Skeletal muscle satellite cell (primary cell): ENCODE data around the gene DDX24.
A peak's percentile ranks its signal among the peaks of the same experiment; 100 is the strongest.

ENCODE experiments used
- H3K27me3 ChIP-seq: 2 replicates; pipeline ENCODE4 v1.7.0; 2013; ENCODE audit warnings: low read length; ENCODE audit not compliant: control insufficient read depth, insufficient read depth
- H3K36me3 ChIP-seq: 2 replicates; pipeline ENCODE4 v1.7.0; 2013; ENCODE audit warnings: mild to moderate bottlenecking, control low read depth, low read length; ENCODE audit not compliant: insufficient read depth
- H3K4me1 ChIP-seq: 2 replicates; pipeline ENCODE4 v1.7.0; 2013; ENCODE audit warnings: low read length; ENCODE audit not compliant: control insufficient read depth, insufficient read depth
- H3K4me2 ChIP-seq: 2 replicates; pipeline ENCODE4 v1.7.0; 2013; ENCODE audit warnings: mild to moderate bottlenecking, low read length
- H3K4me3 ChIP-seq: 2 replicates; pipeline ENCODE4 v1.7.0; 2013; ENCODE audit warnings: low read length
- H3K9ac ChIP-seq: 2 replicates; pipeline ENCODE4 v1.7.0; 2013; ENCODE audit warnings: mild to moderate bottlenecking, low read depth, low read length, moderate library complexity
- H3K9me3 ChIP-seq: replicated peaks from 2 replicates; pipeline ENCODE4 v1.7.0; 2013; ENCODE audit warnings: mild to moderate bottlenecking, control low read depth, low read length

Gene DDX24

DNA sequence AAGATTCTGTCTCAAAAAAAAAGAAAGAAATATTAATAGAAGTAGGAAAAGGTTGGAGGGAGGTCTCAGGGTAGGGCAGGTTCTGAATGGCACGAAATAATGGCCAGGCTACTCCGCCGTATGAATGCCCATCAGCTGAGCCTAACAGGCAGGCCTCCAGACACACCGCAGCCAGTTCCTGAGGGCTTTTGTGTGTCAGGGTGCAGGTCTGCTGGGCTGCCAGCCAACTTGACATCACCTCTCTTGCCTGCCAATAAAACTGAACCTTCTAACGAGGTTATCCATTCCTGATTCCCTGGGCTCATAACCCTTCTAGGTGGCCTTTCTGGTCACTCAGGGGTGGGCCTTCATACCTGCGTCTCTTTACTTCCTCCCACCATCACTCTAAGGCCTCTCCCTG lies 32.5 kb upstream of the DDX24 start:
- Histone ChIP-seq H3K9ac (no peak overlapping the region), H3K36me3 (no peaks in the 10 kb centered on the region), H3K27me3 (peaks cover 2% of the 10 kb centered on the region), H3K4me3 (no peak overlapping the region), H3K4me2 (no peak overlapping the region), H3K4me1 (peaks cover 12% of the 10 kb centered on the region), H3K9me3 (no peaks in the 10 kb centered on the region)

DNA sequence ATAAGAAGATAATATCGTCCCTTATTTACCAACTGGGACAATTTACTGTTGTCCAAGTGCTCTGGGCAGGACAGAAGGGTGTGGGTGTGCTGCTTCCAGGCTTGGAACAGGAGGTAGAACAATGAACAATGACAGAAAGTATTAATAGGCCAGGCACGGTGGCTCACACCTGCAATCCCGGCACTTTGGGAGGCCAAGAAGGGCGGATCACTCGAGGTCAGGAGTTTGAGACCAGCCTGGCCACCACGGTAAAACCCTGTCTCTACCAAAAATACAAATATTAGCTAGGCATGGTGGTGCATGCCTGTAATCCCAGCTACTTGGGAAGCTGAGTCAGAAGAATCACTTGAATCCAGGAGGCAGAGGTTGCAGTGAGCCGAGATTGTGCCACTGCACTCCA lies 32.1 kb upstream of the DDX24 start:
- no peaks in the 10 kb centered on the region for H3K9me3 ChIP-seq
- H3K4me3 ChIP-seq: no peak overlapping the region
- peaks cover 2% of the 10 kb centered on the region for H3K27me3 ChIP-seq
- peaks cover 12% of the 10 kb centered on the region for H3K4me1 ChIP-seq
- no peaks in the 10 kb centered on the region for H3K36me3 ChIP-seq
- H3K4me2 ChIP-seq: no peak overlapping the region
- no peak overlapping the region for H3K9ac ChIP-seq

GRCh38 chr14:94112513-94113063 lies 31.6 kb upstream of the DDX24 start:
- H3K27me3 ChIP-seq: peaks cover 2% of the 10 kb centered on the region
- H3K4me1 ChIP-seq: peaks cover 12% of the 10 kb centered on the region
- no peak overlapping the region for H3K4me2 ChIP-seq
- H3K9ac ChIP-seq: no peak overlapping the region
- no peak overlapping the region for H3K4me3 ChIP-seq
- no peaks in the 10 kb centered on the region for H3K36me3 ChIP-seq
- H3K9me3 ChIP-seq: no peaks in the 10 kb centered on the region

GRCh38 chr14:94111276-94112095 lies 30.5 kb upstream of the DDX24 start:
- H3K36me3 ChIP-seq: no peaks in the 10 kb centered on the region
- no peak overlapping the region for H3K4me3 ChIP-seq
- peaks cover under 1% of the 10 kb centered on the region for H3K27me3 ChIP-seq
- H3K4me1 ChIP-seq: peaks cover 12% of the 10 kb centered on the region
- no peak overlapping the region for H3K4me2 ChIP-seq
- H3K9me3 ChIP-seq: no peaks in the 10 kb centered on the region
- no peak overlapping the region for H3K9ac ChIP-seq

- H3K9ac ChIP-seq: no peak within 1 kb of the TSS
- H3K9me3 ChIP-seq: no peaks in the 10 kb centered on the region
- no peaks in the 10 kb centered on the region for H3K27me3 ChIP-seq
- H3K4me2 ChIP-seq: no peak within 1 kb of the TSS
- no peak within 1 kb of the TSS for H3K4me3 ChIP-seq
- H3K36me3 ChIP-seq: no peaks in the 10 kb centered on the region
- H3K4me1 ChIP-seq: peaks cover 12% of the 10 kb centered on the region
These were observed 29.7 kb upstream of the DDX24 start, which contains the start of gene IFI27 for GRCh38 chr14:94110552-94111181. Gene IFI27, plus strand, starts transcription at chr14:94110736.

GRCh38 chr14:94109915-94110250 lies 28.9 kb upstream of the DDX24 start:
- H3K4me3 ChIP-seq: no peak overlapping the region
- no peaks in the 10 kb centered on the region for H3K36me3 ChIP-seq
- H3K27me3 ChIP-seq: no peaks in the 10 kb centered on the region
- H3K4me2 ChIP-seq: no peak overlapping the region
- H3K9me3 ChIP-seq: no peaks in the 10 kb centered on the region
- H3K9ac ChIP-seq: no peak overlapping the region
- peaks cover 7% of the 10 kb centered on the region for H3K4me1 ChIP-seq

DNA sequence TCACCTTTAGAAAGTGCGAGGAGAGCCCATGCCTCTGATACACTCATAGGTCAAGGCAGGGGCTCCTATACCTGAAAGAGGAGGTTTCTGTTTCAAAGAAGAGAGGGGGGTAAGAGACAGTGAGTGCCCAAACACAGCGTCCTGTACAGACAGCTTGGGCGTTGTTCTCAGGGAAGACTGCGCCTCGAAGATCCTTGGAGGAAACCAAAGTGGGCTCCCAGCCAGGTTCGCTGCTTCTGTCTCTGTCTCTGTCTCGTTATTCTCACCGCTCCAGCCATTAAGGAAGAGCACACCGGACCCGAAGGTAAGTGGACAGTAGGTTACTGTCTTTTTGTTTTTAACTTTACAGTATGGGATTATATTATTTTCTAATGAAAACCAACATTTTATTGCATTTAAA lies 23.7 kb upstream of the DDX24 start:
- Histone ChIP-seq H3K36me3 (peaks cover 5% of the 10 kb centered on the region), H3K4me3 (no peak overlapping the region), H3K9ac (no peak overlapping the region), H3K27me3 (no peaks in the 10 kb centered on the region), H3K4me1 (peaks cover 19% of the 10 kb centered on the region), H3K4me2 (no peak overlapping the region), H3K9me3 (no peaks in the 10 kb centered on the region)

DNA sequence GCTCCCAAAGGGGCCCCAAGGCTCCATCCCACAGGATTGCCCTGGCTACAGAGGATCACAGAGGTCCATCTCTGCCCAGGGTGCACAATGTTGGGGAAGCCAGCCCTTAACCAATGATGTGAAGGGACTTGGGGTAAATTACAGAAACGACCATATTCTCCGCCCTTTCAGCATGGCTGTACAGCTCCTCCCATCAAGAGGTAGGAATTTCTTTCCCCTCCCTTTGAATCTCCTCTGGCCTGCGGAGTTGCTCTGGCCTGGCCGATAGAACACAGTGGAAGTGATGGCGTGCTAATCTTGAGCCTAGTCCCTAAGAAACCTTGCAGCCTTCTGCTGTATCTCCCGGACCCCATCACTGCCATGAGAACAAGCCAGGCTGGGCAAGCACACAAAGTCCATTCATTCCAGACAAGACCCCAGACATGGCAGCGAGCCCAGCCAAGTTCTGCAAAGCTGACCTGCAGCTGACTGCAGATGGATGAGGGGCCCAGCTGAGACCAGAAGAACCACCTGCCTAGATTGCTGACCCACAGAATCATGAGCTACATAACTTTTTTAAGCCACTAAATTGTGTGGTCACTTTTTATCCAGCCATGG lies 22.6 kb upstream of the DDX24 start:
- no peaks in the 10 kb centered on the region for H3K9me3 ChIP-seq
- H3K36me3 ChIP-seq: peaks cover 5% of the 10 kb centered on the region
- no peak overlapping the region for H3K4me3 ChIP-seq
- peaks cover 19% of the 10 kb centered on the region for H3K4me1 ChIP-seq
- H3K9ac ChIP-seq: no peak overlapping the region
- H3K27me3 ChIP-seq: no peaks in the 10 kb centered on the region
- H3K4me2 ChIP-seq: no peak overlapping the region

GRCh38 chr14:94102768-94103482 lies 21.9 kb upstream of the DDX24 start:
- H3K36me3 ChIP-seq: peaks cover 5% of the 10 kb centered on the region
- H3K9me3 ChIP-seq: no peaks in the 10 kb centered on the region
- no peak overlapping the region for H3K4me3 ChIP-seq
- H3K4me2 ChIP-seq: no peak overlapping the region
- no peaks in the 10 kb centered on the region for H3K27me3 ChIP-seq
- H3K9ac ChIP-seq: no peak overlapping the region
- H3K4me1 ChIP-seq: peaks cover 19% of the 10 kb centered on the region

GRCh38 chr14:94101748-94102147 lies 20.7 kb upstream of the DDX24 start:
- no peaks in the 10 kb centered on the region for H3K27me3 ChIP-seq
- no peak overlapping the region for H3K4me3 ChIP-seq
- no peak overlapping the region for H3K9ac ChIP-seq
- peaks cover 8% of the 10 kb centered on the region for H3K36me3 ChIP-seq
- H3K9me3 ChIP-seq: no peaks in the 10 kb centered on the region
- peaks cover 19% of the 10 kb centered on the region for H3K4me1 ChIP-seq
- no peak overlapping the region for H3K4me2 ChIP-seq

- Histone ChIP-seq H3K9ac (no peak overlapping the region), H3K9me3 (no peaks in the 10 kb centered on the region), H3K4me1 (peaks cover 19% of the 10 kb centered on the region), H3K27me3 (no peaks in the 10 kb centered on the region), H3K36me3 (peaks cover 9% of the 10 kb centered on the region), H3K4me2 (peak overlapping the region; percentile 25), H3K4me3 (no peak overlapping the region)
These were observed 19.8 kb upstream of the DDX24 start for GRCh38 chr14:94100847-94101246.
